ENCODE measurements around the gene ASTN1.

The ASTN1 gene

DNA sequence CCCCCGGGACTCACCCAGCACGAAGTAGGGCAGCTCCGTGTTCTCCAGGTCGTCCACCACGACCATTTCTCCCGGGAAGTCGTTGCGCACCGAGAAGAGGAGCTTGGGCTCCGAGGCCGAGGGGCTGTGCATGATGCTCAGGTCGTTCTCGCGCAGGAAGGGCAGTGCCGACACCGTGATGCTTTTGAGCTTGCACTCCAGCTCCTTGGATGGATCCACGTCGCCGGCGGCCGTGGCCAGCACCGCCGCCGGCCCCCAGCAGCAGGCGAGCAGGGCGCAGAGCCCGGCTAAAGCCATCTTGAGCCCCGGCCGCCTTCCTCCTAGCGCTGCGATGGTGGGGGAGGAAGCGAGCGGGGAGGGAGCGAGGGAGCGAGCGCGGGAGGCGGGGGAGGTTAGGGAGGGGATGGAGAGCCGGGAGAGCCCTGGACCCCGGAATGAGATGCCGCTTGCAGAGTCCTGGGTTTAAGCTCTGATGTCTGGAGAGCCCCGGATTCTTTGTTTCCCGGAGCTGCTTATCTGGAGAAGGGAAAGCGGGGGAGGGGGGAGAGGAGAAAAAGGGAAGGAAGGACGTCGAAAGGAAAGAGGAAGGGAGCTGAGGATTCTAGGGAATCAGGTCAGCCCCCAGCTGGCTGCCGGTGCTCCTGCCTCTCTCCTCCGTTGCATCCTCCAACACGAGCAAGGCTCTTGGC lies at the start of gene ASTN1:
Gene ASTN1 (minus strand): TSS at position 333 of the 689 bp plus-strand sequence. CDS start 36 bp downstream, at position 297.
- TF ChIP-seq GATA1 (IDR thresholded peaks at IDR 0.05; ENCODE audit: low read depth, low read length) (no peak), POLR2A (IDR thresholded peaks at IDR 0.05; ENCODE audit: low read length) (no peak)
- no peak for DNase-seq

DNA sequence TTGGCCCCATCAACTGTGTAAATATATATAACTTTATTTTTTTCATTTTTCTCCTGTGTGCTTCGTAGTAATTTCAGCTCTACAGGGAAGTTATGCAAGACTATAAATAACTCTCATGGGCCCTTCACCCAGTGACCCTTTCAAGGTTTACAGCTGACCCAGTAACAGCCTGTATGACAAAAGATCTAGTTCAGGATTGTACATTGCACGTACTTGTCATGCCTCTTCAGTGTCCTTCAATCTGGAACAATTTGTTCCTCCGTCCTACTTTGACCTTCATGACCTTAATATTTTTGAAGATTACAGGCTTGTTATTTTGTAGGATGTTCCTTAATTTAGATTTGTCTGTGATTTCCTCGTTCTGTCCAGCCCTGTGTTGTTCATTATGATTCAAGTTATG lies 46.7 kb upstream of the ASTN1 start:
- TF ChIP-seq POLR2A (IDR thresholded peaks at IDR 0.05; ENCODE audit: low read length): no peak
- no peak for TF ChIP-seq GATA1 (IDR thresholded peaks at IDR 0.05; ENCODE audit: low read depth, low read length)

DNA sequence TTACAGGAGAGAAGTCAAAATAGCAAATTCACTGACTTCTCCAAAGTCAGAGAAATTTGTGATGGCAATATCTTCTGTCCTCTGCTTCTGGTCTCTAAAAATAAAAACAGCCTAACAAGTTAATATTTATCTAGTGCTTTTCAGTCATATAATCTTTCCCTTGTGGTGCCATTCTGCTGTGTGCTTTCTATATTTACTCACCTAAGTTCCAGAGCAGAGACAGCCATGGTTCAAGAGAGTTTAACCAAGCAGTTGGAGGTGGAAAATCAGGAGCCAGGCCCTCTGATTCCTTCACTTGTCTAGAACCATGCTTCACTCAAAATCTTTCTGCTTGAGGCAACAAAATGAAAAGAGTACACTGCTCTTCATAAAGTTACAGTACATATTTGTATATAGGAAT lies 45.6 kb upstream of the ASTN1 start:
- no peak for TF ChIP-seq POLR2A (IDR thresholded peaks at IDR 0.05; ENCODE audit: low read length)
- no peak for TF ChIP-seq GATA1 (IDR thresholded peaks at IDR 0.05; ENCODE audit: low read depth, low read length)

More for the DNA sequence above, 46.7 kb upstream of the ASTN1 start:
- DNase-seq: no peak

DNA sequence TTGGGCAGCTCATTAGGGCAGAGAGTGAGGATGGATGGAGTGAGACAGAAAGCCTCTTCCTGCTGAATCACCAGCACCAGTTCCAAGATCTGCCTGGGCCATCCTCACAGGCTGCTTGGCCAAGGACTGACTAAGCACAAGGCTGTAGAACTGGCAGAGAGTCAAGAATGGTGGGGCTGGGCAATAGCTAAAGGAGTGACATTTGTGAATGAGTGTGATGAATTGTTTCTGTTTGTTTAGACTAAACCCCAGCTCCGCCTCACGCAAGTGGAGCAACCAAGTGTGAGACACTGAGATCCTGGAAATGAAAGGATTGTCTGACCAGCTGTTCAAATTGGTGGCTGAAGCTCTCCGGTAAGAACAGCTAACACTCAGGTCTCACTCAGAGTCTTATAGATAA lies 44.8 kb upstream of the ASTN1 start:
- DNase-seq: peak in 1 of 2 experiments; percentile 2
- TF ChIP-seq POLR2A (IDR thresholded peaks at IDR 0.05; ENCODE audit: low read length) (no peak), GATA1 (IDR thresholded peaks at IDR 0.05; ENCODE audit: low read depth, low read length) (no peak)

More for the DNA sequence above, 45.6 kb upstream of the ASTN1 start:
- DNase-seq: no peak

DNA sequence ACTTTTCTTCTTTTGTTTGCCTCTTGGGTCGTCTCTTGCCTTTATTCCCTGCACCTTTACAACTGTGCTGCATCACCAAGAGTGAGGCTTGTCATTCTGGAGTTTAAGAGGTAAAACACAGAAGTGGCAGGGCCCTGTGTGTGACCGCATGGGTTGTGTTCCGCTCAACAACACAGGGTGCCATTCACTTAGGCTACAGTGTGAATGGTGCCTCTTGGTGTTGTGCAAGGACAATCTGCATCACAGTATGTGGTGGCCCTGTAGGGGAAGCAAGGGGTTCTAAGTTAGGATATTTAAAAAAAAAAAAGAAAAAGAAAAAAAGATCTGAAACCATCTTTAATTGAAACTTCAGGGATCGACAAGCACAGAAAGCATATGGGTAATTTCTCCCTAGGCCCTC lies 44.4 kb upstream of the ASTN1 start:
- no peak for DNase-seq
- no peak for TF ChIP-seq GATA1 (IDR thresholded peaks at IDR 0.05; ENCODE audit: low read depth, low read length)
- no peak for TF ChIP-seq POLR2A (IDR thresholded peaks at IDR 0.05; ENCODE audit: low read length)

DNA sequence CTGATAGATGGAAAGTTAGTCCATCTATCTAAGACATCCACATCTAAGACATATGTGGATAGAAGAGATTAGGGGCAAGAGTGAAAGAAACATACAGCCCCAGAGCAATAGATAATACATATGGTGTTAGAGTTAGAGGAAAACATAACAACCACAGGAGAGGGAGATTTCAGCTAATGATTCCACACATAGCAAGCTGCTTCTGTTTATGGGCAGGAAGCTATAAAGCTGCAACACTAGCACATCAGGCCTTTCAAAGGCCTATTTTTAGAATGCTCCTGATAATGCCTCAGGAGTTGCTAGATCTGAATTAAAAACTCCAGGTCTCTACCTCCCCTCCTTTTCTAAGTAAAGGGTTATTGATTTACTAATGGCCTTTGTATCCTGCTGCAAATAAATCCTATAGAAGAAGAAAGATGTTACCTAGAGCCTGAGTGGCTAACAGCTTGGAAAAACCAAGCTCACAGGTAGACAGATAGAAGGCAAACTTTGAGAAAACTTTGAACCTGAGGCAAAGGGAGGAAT lies 42.4 kb upstream of the ASTN1 start:
- TF ChIP-seq GATA1 (IDR thresholded peaks at IDR 0.05; ENCODE audit: low read depth, low read length) (no peak), POLR2A (IDR thresholded peaks at IDR 0.05; ENCODE audit: low read length) (no peak)
- no peak for DNase-seq

DNA sequence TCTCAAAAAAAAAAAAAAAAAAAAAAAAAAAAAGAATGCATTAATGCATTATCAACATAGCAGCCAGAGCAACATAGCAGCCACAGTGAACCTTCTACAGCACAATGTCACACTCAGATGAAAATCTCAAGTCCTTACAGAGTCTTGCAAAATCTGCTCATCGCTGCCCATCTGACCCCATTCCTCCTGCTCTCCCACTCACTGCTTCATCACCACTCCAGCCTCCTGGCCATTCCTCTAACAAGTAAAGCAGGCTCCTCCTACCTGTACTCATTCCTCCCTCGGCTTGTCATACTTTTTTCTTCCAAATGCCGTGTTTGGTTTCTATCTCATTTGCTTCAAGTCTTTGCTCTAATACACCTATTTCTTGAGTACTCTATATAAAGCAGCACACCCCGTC lies 35.8 kb upstream of the ASTN1 start:
- TF ChIP-seq POLR2A (IDR thresholded peaks at IDR 0.05; ENCODE audit: low read length) (no peak), GATA1 (IDR thresholded peaks at IDR 0.05; ENCODE audit: low read depth, low read length) (no peak)
- DNase-seq: no peak

DNA sequence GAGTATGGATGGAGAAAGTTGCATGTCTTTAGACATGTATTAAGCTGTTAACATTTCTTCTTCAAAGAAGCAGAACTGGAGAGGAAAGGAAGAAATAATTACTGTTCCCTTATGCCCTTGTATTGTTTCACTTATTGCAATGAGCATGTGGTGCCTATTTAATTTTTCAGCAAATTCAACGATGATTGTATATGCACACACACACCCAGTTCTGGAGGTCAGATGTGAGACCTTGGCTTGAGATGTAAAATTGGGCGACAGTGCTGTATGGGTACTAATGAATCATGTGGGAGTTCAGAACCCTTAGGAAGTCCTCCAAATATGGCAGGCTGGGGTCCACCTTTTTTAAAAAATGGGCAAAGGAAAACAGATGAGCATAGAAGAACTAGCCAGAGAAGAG lies 33.7 kb upstream of the ASTN1 start:
- DNase-seq: no peak
- TF ChIP-seq GATA1 (IDR thresholded peaks at IDR 0.05; ENCODE audit: low read depth, low read length): no peak
- no peak for TF ChIP-seq POLR2A (IDR thresholded peaks at IDR 0.05; ENCODE audit: low read length)

DNA sequence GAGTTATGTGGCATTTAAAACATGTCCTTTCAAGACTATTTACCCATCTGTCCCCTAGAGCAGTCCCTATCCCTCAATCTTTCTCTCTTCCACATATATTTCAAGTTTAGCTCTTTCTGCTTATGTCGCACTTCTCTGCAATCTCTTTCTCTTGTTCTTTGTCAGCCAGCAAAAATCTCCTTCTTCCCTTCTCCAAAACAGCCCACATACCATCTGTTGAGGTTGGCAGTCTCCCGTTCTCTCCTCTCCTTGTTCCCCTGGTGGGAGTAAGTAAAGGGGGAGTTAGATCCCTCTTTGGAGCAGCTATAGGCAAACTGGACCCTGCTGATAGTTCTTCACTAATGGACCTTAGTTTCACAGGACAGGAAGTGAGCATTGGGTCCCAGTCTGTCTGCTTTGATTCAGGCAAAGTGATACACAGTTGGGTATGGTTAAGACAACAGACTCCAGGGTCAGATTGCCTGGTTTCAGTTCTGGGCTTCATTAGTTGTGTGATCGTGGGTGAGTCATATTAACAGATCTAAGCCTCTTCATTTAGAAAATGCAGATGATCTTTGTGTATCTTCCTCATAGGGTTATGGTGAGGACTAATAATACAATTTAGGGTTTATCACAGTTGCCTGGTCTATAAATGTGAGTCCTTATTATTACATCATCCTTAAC lies 25.9 kb upstream of the ASTN1 start:
- TF ChIP-seq POLR2A (IDR thresholded peaks at IDR 0.05; ENCODE audit: low read length): no peak
- TF ChIP-seq GATA1 (IDR thresholded peaks at IDR 0.05; ENCODE audit: low read depth, low read length): no peak
- DNase-seq: no peak

DNA sequence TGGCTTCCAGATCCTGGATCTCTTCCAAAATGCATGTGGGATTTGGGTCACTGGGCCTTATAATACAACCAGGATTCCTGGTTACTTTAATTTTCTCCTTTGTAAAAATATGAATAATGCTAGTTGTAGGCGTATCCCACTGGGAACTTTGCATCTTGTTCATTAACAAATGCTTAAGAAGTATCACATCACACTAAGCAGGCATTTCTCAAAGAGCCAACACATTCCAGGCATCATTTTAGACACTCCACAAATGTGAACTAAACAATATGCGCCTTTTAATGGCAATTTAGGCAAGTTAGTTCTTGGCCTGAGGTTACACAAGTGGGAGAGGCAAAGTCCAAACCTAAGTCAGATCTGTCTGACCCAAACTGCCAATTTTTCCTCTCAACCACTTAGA lies 22.1 kb upstream of the ASTN1 start:
- TF ChIP-seq POLR2A (IDR thresholded peaks at IDR 0.05; ENCODE audit: low read length) (no peak), GATA1 (IDR thresholded peaks at IDR 0.05; ENCODE audit: low read depth, low read length) (no peak)

DNA sequence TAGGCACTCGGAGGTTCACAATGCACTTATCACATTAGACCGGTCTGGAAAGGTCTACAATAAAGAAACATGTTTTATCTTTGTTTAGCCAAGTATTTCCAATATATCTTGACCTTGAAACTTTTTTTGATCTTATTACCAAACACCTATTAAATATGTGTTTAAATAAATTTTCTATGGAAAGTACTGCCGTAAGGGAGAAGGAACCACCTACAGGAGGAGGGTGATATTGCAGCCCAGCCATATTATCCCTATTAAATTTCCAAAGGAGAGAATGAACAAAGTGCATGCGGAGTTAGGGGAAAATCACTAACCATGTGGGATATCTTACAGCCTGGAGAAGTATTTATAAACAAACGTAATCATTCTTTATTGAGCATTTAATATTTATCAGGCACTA lies 20.7 kb upstream of the ASTN1 start:
- TF ChIP-seq POLR2A (IDR thresholded peaks at IDR 0.05; ENCODE audit: low read length): no peak
- TF ChIP-seq GATA1 (IDR thresholded peaks at IDR 0.05; ENCODE audit: low read depth, low read length): no peak
- DNase-seq: peak in 1 of 2 experiments; percentile 10

More for the DNA sequence above, 22.1 kb upstream of the ASTN1 start:
- no peak for DNase-seq

DNA sequence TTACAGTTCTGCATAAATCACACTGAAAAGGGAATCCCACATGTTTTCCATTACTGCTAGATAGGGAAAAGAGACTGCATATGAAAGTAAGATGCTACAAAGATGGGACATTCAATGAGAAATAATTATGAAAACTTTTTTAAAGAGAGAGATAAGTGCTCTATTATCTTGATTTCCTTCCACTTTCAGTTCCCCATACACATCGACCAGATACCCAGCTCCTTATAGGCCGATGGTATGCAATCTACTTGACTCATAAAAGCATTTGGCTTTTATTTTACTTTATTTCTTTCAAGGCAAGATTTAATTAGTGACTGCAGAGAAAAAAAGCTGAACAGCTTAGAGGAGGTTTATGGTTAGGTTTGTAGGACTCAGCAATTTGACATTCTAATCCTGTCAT lies 19.3 kb upstream of the ASTN1 start:
- TF ChIP-seq POLR2A (IDR thresholded peaks at IDR 0.05; ENCODE audit: low read length) (no peak), GATA1 (IDR thresholded peaks at IDR 0.05; ENCODE audit: low read depth, low read length) (no peak)
- no peak for DNase-seq

DNA sequence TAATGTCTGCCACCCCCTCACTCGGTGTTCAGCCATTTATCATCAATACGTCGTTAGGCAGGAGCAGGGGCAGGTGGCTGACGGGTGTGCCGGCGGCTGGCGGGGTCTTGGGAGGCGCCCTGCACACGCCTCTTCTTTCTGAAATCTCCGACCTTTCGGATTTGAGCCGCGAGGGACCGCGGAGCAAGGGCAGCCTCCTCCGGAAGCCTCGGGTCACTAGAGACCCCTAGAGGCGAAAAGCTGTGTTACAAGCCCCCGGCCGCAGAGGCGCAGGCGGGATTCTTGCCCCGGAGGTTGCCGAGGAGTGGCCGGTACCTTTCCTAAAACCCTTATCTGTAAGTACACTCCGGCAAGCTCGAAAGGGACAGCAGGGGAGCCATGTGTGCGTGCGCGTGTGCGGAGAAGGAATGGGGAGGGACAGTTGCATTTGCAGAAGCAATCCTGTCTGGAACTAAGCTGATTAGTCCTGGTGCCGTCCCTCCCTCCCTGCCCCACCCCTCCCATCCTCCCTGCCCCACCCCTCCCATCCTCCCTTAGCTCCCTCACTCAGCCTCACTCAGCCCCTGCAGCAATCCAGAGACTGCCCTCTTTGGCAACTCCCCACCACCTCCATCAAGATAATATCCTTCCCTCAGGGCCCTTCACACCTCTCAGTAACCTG lies 17.2 kb upstream of the ASTN1 start:
- peak; percentile 33 to 41 for DNase-seq
- no peak for TF ChIP-seq POLR2A (IDR thresholded peaks at IDR 0.05; ENCODE audit: low read length)
- TF ChIP-seq GATA1 (IDR thresholded peaks at IDR 0.05; ENCODE audit: low read depth, low read length): no peak

DNA sequence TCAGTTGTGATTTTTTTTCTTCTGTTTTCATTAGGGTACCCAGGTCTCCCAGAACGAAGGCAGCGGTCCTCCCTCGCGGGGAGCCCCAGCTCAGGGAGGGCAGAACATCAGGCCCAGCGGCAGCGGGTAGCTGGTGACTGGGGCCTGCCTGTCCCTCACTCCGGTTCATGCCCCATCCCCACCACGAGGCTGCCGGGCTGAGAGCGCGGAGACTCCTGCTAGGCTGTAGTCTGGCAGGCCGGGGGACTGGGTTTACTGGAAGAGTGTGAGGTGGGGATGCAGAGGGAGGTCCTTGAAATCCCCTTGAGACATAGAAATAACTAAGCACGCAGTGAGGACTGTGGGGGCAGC lies 16.7 kb upstream of the ASTN1 start:
- no peak for DNase-seq
- TF ChIP-seq GATA1 (IDR thresholded peaks at IDR 0.05; ENCODE audit: low read depth, low read length) (no peak), POLR2A (IDR thresholded peaks at IDR 0.05; ENCODE audit: low read length) (no peak)
